MM.1S (cell line): Measurements from ENCODE around the gene CADPS.

Experiments used
- DNase-seq: peaks from one replicate; pipeline ENCODE4 v3.0.0-alpha.2; 2015
- H2AFZ ChIP-seq: fragments of 300-600 bp; sonication (generic); 2 replicates; pipeline ENCODE4 v1.6.0; 2016; ENCODE audit warnings: antibody characterized with exemption, low read length
- H3F3A ChIP-seq: fragments of 300-600 bp; sonication (generic); 2 replicates; pipeline ENCODE4 v1.6.1; 2016; ENCODE audit warnings: mild to moderate bottlenecking, antibody characterized with exemption, low read length, moderate library complexity, mixed read lengths; ENCODE audit not compliant: insufficient read depth
- H3K27ac ChIP-seq: fragments of 300-600 bp; sonication (generic); 2 replicates; pipeline ENCODE4 v1.5.1; 2016; ENCODE audit warnings: mild to moderate bottlenecking, low read length
- H3K27me3 ChIP-seq: fragments of 300-600 bp; sonication (generic); replicated peaks from 2 replicates; pipeline ENCODE4 v1.6.0; 2016; ENCODE audit warnings: low read length; ENCODE audit not compliant: insufficient read depth
- H3K36me3 ChIP-seq: fragments of 300-600 bp; sonication (generic); replicated peaks from 2 replicates; pipeline ENCODE4 v1.6.1; 2016; ENCODE audit warnings: mild to moderate bottlenecking, low read length, mixed read lengths; ENCODE audit not compliant: insufficient read depth
- H3K4me1 ChIP-seq: fragments of 300-600 bp; sonication (generic); 2 replicates; pipeline ENCODE4 v1.6.1; 2016; ENCODE audit warnings: low read length, mixed read lengths
- H3K4me2 ChIP-seq: fragments of 300-600 bp; sonication (generic); 2 replicates; pipeline ENCODE4 v1.6.0; 2016; ENCODE audit warnings: low read depth, low read length
- H3K4me3 ChIP-seq: fragments of 300-600 bp; sonication (generic); 2 replicates; pipeline ENCODE4 v1.5.1; 2016; ENCODE audit warnings: low read length, mixed read lengths
- H3K79me2 ChIP-seq: fragments of 300-600 bp; sonication (generic); 2 replicates; pipeline ENCODE4 v1.6.1; 2016; ENCODE audit warnings: mixed run types, low read length, mixed read lengths
- H3K9ac ChIP-seq: fragments of 300-600 bp; sonication (generic); 2 replicates; pipeline ENCODE4 v1.6.1; 2016; ENCODE audit warnings: low read length, mixed read lengths
- H3K9me2 ChIP-seq: fragments of 300-600 bp; sonication (generic); replicated peaks from 2 replicates; pipeline ENCODE4 v1.6.1; 2016; ENCODE audit warnings: mild to moderate bottlenecking, low read length, mixed read lengths; ENCODE audit not compliant: insufficient read depth
- H3K9me3 ChIP-seq: fragments of 300-600 bp; sonication (generic); replicated peaks from 2 replicates; pipeline ENCODE4 v1.6.1; 2016; ENCODE audit warnings: mild to moderate bottlenecking, low read length, mixed read lengths; ENCODE audit not compliant: insufficient read depth
- H4K20me1 ChIP-seq: fragments of 300-600 bp; sonication (generic); 2 replicates; pipeline ENCODE4 v1.6.1; 2016; ENCODE audit warnings: mild to moderate bottlenecking, low read length, moderate library complexity, mixed read lengths; ENCODE audit not compliant: insufficient read depth
- EZH2 ChIP-seq: fragments of 300-600 bp; sonication (generic); optimal IDR thresholded peaks from 2 replicates; pipeline ENCODE3; 2017; ENCODE audit warnings: low read depth, mild to moderate bottlenecking, antibody characterized with exemption, low read length, mixed read lengths
- EZH2phosphoT487 ChIP-seq: fragments of 300-600 bp; sonication (generic); IDR thresholded peaks from 2 replicates; pipeline ENCODE4 v1.6.1; 2018; ENCODE audit warnings: antibody characterized with exemption, low read length
- TF ChIP-seq, protein P1 (sequence below): fragments of 300-600 bp; sonication (generic); IDR thresholded peaks from 2 replicates; pipeline ENCODE4 v1.5.1; 2016; ENCODE audit warnings: antibody characterized with exemption, low read length, mixed read lengths

The CADPS gene

DNA sequence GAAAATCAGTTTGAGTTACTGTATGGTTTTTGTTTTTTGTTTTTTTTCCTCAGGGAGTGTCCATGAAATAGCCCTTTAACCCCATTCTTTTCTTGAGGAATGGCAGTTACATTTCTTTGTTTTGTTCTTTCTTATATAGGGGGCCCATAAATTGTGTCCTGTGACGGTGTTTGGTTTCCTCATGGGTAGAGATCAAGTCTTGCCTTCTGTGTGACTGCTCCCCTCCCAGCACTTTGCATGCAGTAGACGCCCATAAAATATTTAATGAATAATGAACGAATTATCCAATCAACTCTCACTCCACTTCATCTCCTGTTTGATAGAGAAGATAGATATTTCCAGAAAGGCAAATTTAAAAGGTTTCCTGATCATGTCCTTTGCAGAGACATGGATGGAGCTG, 78.1 kb downstream of the CADPS start:
- H3K79me2 ChIP-seq = no peaks in the 10 kb centered on the region
- H3K9me2 ChIP-seq = no peaks in the 10 kb centered on the region
- TF ChIP-seq EZH2 (no peak), EZH2phosphoT487 (no peak)
- TF ChIP-seq, protein P1, sequence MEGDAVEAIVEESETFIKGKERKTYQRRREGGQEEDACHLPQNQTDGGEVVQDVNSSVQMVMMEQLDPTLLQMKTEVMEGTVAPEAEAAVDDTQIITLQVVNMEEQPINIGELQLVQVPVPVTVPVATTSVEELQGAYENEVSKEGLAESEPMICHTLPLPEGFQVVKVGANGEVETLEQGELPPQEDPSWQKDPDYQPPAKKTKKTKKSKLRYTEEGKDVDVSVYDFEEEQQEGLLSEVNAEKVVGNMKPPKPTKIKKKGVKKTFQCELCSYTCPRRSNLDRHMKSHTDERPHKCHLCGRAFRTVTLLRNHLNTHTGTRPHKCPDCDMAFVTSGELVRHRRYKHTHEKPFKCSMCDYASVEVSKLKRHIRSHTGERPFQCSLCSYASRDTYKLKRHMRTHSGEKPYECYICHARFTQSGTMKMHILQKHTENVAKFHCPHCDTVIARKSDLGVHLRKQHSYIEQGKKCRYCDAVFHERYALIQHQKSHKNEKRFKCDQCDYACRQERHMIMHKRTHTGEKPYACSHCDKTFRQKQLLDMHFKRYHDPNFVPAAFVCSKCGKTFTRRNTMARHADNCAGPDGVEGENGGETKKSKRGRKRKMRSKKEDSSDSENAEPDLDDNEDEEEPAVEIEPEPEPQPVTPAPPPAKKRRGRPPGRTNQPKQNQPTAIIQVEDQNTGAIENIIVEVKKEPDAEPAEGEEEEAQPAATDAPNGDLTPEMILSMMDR = no peak
- no peaks in the 10 kb centered on the region for H3K9me3 ChIP-seq
- no peak overlapping the region for H2AFZ ChIP-seq
- H3K9ac ChIP-seq = no peak overlapping the region
- no peak overlapping the region for H3K4me3 ChIP-seq
- no peak overlapping the region for H3K27ac ChIP-seq
- DNase-seq = no peak
- no peaks in the 10 kb centered on the region for H3K27me3 ChIP-seq
- H4K20me1 ChIP-seq = no peaks in the 10 kb centered on the region
- H3K36me3 ChIP-seq = no peaks in the 10 kb centered on the region
- H3K4me1 ChIP-seq = peaks cover 6% of the 10 kb centered on the region; the same call in 1 of the 2 replicates
- H3K4me2 ChIP-seq = no peak overlapping the region
- H3F3A ChIP-seq = no peaks in the 10 kb centered on the region

DNA sequence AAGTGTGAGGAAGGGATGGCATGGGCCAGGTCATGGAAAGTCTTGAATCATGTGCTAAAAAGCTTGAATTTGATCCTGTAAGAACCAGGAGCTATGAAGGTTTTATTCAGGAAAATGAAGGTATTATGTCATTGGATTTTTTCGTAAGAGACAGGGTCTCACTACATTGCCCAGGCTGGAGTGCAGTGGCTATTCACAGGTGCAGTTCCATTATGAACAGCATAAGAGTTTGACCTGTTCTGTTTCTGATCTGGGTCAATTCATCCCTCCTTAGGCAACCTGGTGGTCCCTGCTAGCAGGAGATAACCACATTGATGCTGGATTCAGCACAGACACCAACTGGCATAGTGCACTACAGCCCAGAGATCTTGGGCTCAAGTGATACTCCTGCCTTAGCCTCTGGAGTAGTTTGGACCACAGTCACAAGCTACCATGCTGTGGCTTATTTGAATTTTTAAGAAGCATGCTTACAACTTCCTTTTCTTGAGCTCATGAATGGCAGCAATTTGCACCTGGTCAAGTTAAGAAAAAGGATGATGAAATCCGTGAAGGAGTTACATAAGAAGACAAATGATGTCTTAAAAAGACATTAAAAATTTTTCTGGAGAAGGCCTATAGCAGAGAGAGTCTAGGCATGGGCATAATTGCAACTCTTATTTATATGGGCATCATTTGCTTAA, 79.1 kb downstream of the CADPS start:
- TF ChIP-seq, protein P1 = no peak
- TF ChIP-seq EZH2 (no peak), EZH2phosphoT487 (no peak)
- Histone ChIP-seq H3F3A (no peaks in the 10 kb centered on the region), H3K9ac (no peak overlapping the region), H3K4me1 (peaks cover 6% of the 10 kb centered on the region; the same call in 1 of the 2 replicates), H3K9me3 (no peaks in the 10 kb centered on the region), H3K9me2 (no peaks in the 10 kb centered on the region), H3K79me2 (no peaks in the 10 kb centered on the region), H2AFZ (no peak overlapping the region), H4K20me1 (no peaks in the 10 kb centered on the region), H3K27me3 (no peaks in the 10 kb centered on the region), H3K27ac (no peak overlapping the region), H3K4me2 (no peak overlapping the region), H3K36me3 (no peaks in the 10 kb centered on the region), H3K4me3 (no peak overlapping the region)
- no peak for DNase-seq

DNA sequence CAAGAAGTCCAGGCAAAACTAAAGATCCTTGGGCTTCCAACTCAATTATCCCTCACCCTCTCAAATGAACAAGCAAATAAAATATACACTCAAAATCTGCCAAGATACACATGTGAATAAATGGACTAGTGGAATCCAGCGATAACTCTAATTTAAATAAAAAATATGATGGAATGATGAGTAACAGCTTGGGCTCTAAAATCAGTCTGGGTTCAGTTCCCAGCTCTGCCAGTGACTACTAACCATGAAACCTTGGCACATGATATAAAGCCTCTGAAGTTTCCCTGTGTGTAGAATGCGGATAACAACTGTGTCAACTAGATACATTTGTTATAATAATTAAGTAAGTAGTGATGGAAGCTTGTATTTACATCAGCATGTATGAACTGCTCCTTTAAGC, 81.3 kb downstream of the CADPS start:
- H3K4me3 ChIP-seq = no peak overlapping the region
- H4K20me1 ChIP-seq = no peaks in the 10 kb centered on the region
- no peak for DNase-seq
- H3K27me3 ChIP-seq = no peaks in the 10 kb centered on the region
- no peak overlapping the region for H3K27ac ChIP-seq
- H3K36me3 ChIP-seq = no peaks in the 10 kb centered on the region
- no peak overlapping the region for H3K4me2 ChIP-seq
- peaks cover 6% of the 10 kb centered on the region; the same call in 1 of the 2 replicates for H3K4me1 ChIP-seq
- H2AFZ ChIP-seq = no peak overlapping the region
- no peaks in the 10 kb centered on the region for H3K79me2 ChIP-seq
- no peak overlapping the region for H3K9ac ChIP-seq
- no peaks in the 10 kb centered on the region for H3K9me2 ChIP-seq
- TF ChIP-seq EZH2phosphoT487 (no peak), EZH2 (no peak)
- TF ChIP-seq, protein P1 = no peak
- H3F3A ChIP-seq = no peaks in the 10 kb centered on the region
- H3K9me3 ChIP-seq = no peaks in the 10 kb centered on the region
